HL-60 (cell line): ENCODE measurements around the gene RNF26.

Experiments
- DNase-seq, 2 experiments: peaks; one replicate each; pipeline ENCODE4 v3.0.0-alpha.2; 2010 to 2020; ENCODE audit warnings: low read depth in 1 of 2, low spot score in 1 of 2
- H3K27ac ChIP-seq: fragments of 250-450 bp; sonication (Bioruptor Pico); replicated peaks from 2 replicates; pipeline ENCODE4 v1.5.1; 2020; ENCODE audit warnings: mild to moderate bottlenecking, moderate library complexity
- H3K27me3 ChIP-seq: fragments of 250-450 bp; sonication (Bioruptor Pico); 2 replicates; pipeline ENCODE4 v1.5.1; 2021; ENCODE audit warnings: mild to moderate bottlenecking, moderate library complexity; ENCODE audit not compliant: insufficient read depth, poor library complexity, severe bottlenecking
- H3K4me3 ChIP-seq: replicated peaks from 2 replicates; pipeline ENCODE4 v1.5.1; 2011; ENCODE audit warnings: mild to moderate bottlenecking, control low read depth, low read length; ENCODE audit not compliant: insufficient read depth
- GABPA ChIP-seq: IDR thresholded peaks from 2 replicates; pipeline ENCODE4 v1.6.1; 2012; ENCODE audit warnings: low read depth
- POLR2AphosphoS5 ChIP-seq: IDR thresholded peaks from 2 replicates; pipeline ENCODE4 v1.6.1; 2012; ENCODE audit warnings: low read depth
- SPI1 ChIP-seq: IDR thresholded peaks from 2 replicates; pipeline ENCODE4 v1.6.1; 2012; ENCODE audit warnings: low read depth, mild to moderate bottlenecking, borderline replicate concordance
- TF ChIP-seq, protein P1 (sequence below): IDR thresholded peaks from one replicate; pipeline ENCODE4 v1.5.1; 2011; ENCODE audit warnings: low read length, control low read depth, inconsistent platforms; ENCODE audit not compliant: insufficient read depth
- TF ChIP-seq, protein P2 (sequence below): IDR thresholded peaks from 2 replicates; pipeline ENCODE4 v1.6.1; 2012; ENCODE audit warnings: low read depth; ENCODE audit not compliant: insufficient replicate concordance

Gene RNF26

DNA sequence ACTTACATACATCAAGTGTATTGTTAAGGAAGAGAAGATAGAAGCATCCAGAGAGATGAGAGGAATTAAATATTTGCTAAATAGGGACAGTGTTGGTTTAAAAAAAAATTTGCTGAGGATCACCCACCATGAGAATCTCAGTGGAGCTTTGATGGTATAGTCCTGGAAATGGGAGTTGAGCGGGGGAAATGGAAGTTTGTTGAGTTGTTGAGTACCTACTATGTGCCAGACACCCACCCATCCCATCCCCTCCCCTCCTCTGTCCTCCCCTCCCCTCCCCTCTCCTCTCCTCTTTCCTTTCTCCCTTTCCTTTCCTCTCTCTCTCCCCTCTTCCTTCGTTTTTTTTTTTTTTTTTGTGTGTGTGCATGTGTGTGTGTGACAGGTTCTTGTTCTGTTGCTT, 16.9 kb downstream of the RNF26 start:
- Histone ChIP-seq H3K27ac (no peak overlapping the region), H3K27me3 (peaks cover 5% of the 10 kb centered on the region), H3K4me3 (no peak overlapping the region)
- TF ChIP-seq, protein P1, sequence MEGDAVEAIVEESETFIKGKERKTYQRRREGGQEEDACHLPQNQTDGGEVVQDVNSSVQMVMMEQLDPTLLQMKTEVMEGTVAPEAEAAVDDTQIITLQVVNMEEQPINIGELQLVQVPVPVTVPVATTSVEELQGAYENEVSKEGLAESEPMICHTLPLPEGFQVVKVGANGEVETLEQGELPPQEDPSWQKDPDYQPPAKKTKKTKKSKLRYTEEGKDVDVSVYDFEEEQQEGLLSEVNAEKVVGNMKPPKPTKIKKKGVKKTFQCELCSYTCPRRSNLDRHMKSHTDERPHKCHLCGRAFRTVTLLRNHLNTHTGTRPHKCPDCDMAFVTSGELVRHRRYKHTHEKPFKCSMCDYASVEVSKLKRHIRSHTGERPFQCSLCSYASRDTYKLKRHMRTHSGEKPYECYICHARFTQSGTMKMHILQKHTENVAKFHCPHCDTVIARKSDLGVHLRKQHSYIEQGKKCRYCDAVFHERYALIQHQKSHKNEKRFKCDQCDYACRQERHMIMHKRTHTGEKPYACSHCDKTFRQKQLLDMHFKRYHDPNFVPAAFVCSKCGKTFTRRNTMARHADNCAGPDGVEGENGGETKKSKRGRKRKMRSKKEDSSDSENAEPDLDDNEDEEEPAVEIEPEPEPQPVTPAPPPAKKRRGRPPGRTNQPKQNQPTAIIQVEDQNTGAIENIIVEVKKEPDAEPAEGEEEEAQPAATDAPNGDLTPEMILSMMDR: no peak
- DNase-seq: no peak

DNA sequence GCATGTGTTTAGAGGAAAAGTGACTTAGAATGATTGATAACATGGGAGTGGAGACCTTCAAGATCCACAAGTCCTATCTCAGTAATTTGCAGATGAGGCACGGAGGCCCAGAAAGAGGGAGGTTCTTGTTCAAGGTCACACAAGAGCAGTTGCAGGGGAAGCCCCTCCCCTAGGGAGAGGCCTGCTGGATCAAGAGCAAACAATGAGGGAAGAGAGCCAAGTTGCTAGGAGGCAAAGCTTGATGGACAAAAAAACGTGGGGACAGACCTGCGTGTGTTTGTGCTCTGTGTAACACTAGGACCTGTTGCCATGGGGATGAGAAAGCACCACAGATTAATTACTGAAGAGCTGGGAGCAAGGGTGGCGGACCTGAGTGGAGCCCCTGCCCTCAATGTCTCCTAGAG, 18.5 kb downstream of the RNF26 start:
- TF ChIP-seq, protein P2, sequence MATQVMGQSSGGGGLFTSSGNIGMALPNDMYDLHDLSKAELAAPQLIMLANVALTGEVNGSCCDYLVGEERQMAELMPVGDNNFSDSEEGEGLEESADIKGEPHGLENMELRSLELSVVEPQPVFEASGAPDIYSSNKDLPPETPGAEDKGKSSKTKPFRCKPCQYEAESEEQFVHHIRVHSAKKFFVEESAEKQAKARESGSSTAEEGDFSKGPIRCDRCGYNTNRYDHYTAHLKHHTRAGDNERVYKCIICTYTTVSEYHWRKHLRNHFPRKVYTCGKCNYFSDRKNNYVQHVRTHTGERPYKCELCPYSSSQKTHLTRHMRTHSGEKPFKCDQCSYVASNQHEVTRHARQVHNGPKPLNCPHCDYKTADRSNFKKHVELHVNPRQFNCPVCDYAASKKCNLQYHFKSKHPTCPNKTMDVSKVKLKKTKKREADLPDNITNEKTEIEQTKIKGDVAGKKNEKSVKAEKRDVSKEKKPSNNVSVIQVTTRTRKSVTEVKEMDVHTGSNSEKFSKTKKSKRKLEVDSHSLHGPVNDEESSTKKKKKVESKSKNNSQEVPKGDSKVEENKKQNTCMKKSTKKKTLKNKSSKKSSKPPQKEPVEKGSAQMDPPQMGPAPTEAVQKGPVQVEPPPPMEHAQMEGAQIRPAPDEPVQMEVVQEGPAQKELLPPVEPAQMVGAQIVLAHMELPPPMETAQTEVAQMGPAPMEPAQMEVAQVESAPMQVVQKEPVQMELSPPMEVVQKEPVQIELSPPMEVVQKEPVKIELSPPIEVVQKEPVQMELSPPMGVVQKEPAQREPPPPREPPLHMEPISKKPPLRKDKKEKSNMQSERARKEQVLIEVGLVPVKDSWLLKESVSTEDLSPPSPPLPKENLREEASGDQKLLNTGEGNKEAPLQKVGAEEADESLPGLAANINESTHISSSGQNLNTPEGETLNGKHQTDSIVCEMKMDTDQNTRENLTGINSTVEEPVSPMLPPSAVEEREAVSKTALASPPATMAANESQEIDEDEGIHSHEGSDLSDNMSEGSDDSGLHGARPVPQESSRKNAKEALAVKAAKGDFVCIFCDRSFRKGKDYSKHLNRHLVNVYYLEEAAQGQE: no peak
- no peak for TF ChIP-seq POLR2AphosphoS5
- TF ChIP-seq, protein P1: no peak
- no peak for TF ChIP-seq GABPA
- TF ChIP-seq SPI1: no peak
- Histone ChIP-seq H3K27ac (no peak overlapping the region), H3K4me3 (no peak overlapping the region), H3K27me3 (peaks cover 5% of the 10 kb centered on the region)
- no peak for DNase-seq

DNA sequence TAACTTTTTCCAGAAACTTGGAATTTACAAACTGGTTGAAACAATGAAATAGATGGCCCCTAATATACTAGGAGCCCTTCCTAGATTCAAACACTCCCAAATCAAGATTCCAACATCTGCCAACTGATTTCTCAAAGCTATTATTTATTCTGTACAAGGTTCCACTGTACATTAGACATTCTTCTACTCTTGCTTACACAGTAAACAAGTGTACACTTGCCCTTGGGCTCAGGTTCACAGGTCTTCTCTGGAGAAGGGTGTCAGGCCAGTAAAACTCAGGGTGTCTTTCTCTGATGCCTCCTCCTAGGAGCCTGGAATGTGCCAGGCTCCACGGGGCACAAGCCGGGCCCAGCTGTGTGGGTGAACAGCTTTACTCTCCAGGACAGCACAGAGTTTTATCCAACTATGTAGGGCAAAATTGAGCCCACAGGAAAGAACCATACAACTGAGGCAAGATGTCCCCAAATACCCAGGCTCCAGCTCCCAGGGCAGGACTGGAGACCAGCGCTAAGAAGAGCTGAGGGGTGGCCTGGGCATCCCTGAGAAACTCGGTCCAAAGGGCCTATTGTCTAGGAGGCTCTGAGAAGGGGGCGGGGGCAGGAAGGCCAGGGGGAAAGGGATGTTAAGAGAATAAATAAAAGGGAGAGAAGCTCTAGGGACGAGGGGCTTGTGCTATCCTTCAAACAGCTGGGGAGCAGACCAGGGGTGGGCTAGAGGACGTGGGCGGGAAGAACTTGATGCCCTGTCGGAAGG, 20.9 kb downstream of the RNF26 start:
- Histone ChIP-seq H3K27ac (no peak overlapping the region), H3K27me3 (peaks cover 5% of the 10 kb centered on the region), H3K4me3 (no peak overlapping the region)
- DNase-seq: no peak
- TF ChIP-seq POLR2AphosphoS5: no peak
- TF ChIP-seq, protein P2: no peak
- TF ChIP-seq, protein P1: no peak
- no peak for TF ChIP-seq GABPA
- TF ChIP-seq SPI1: no peak
